IPS DF 6.9 (cell line): ENCODE measurements around the gene HSD3B7.

Experiments
- DNase-seq: peaks from one replicate; pipeline ENCODE4 v3.0.0-alpha.2; 2013; ENCODE audit warnings: low read depth, low spot score
- H3K27ac ChIP-seq: one replicate; pipeline ENCODE4 v1.5.1; 2013; ENCODE audit warnings: low read length, control low read depth
- H3K27me3 ChIP-seq: 2 replicates; pipeline ENCODE4 v1.6.1; 2013; ENCODE audit warnings: mild to moderate bottlenecking, low read length; ENCODE audit not compliant: control insufficient read depth, insufficient read depth
- H3K36me3 ChIP-seq: 2 replicates; pipeline ENCODE4 v1.6.1; 2013; ENCODE audit warnings: low read length; ENCODE audit not compliant: control insufficient read depth, insufficient read depth
- H3K4me1 ChIP-seq: 2 replicates; pipeline ENCODE4 v1.6.1; 2013; ENCODE audit warnings: low read length; ENCODE audit not compliant: control insufficient read depth, insufficient read depth
- H3K4me3 ChIP-seq: 2 replicates; pipeline ENCODE4 v1.5.1; 2013; ENCODE audit warnings: mild to moderate bottlenecking, low read length
- H3K9me3 ChIP-seq: 2 replicates; pipeline ENCODE4 v1.6.1; 2013; ENCODE audit warnings: low read length, inconsistent platforms; ENCODE audit not compliant: control insufficient read depth, insufficient read depth
- WGBS: extraction: QIAGEN DNeasy Blood & Tissue Kit; methylation state at CpG from one replicate; pipeline ENCODE4 v1.1.7; 2013; ENCODE audit warnings: mixed read lengths, missing lambda C conversion rate; ENCODE audit not compliant: insufficient read length, insufficient coverage; 5-methylcytosine and 5-hydroxymethylcytosine counted together

HSD3B7 gene

DNA sequence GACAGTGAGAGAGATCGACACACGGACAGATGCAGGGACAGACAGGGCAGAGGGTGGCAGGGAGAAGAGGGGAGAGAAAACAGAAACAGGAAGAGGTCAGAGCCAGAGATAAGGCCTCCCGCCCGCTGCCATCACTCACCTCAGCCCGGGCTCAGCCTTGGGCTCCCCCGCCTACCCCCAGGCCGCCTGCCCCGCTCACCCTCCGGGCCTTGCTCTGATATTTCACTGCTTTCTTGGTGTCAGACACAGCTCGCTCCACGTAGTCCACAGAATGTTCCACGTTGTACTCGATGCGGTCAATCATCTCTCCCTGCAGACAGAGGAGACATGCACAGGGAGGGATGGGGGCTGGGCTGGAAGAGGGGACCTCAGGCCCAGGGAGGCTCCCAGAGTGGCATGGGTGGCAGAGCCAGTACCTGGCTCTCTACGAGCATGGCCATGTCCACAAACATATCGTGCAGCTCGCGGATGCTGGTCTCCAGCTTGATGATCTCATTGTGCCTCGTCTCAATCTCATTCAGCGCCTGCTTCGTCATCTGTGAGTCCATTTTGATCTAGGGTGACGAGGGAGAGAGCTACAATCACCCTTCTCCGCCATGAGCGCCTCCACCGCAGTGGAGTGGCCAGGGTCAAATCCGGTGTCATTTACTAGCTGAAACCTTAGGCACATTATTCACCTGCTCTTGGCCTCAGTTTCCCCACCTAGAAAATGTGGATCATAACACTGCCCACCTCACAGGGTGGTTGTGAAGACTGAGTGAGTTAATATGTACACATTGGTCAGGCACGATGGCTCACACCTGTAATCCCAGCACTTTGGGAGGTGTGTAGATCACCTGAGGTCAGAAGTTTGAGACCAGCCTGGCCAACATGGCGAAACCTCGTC is 8.2 kb downstream of the HSD3B7 start:
- Histone ChIP-seq H3K4me1 (peaks cover 3% of the 10 kb centered on the region; the same call in 1 of the 2 replicates), H3K4me3 (no peak overlapping the region), H3K36me3 (no peaks in the 10 kb centered on the region), H3K27ac (no peak overlapping the region), H3K27me3 (no peaks in the 10 kb centered on the region), H3K9me3 (no peaks in the 10 kb centered on the region)
- WGBS: no CpG with 5 or more reads among the region's 29 CpGs
- DNase-seq: no peak

DNA sequence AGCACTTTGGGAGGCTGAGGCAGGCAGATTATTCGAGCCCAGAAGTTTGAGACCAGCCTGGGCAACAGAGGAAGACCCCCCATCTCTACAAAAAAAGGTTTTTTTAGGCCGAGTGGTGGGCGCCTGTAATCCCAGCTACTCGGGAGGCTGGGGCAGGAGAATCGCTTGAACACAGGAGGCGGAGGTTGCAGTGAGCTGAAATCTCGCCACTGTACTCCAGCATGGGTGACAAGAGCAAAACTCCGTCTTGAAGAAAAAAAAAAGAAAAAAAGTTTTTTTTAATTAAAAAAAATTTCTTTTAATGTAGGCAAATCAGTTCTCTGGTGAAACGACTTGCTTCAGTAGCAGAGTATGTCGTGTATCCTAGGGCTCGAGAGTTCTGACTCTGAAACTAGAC is 10.9 kb downstream of the HSD3B7 start:
- Histone ChIP-seq H3K9me3 (no peaks in the 10 kb centered on the region), H3K27ac (no peak overlapping the region), H3K27me3 (no peaks in the 10 kb centered on the region), H3K4me3 (no peak overlapping the region; the same call in 1 of the 2 replicates), H3K36me3 (no peaks in the 10 kb centered on the region), H3K4me1 (peaks cover 3% of the 10 kb centered on the region; the same call in 1 of the 2 replicates)
- no peak for DNase-seq
- no CpG with 5 or more reads among the region's 11 CpGs for WGBS

DNA sequence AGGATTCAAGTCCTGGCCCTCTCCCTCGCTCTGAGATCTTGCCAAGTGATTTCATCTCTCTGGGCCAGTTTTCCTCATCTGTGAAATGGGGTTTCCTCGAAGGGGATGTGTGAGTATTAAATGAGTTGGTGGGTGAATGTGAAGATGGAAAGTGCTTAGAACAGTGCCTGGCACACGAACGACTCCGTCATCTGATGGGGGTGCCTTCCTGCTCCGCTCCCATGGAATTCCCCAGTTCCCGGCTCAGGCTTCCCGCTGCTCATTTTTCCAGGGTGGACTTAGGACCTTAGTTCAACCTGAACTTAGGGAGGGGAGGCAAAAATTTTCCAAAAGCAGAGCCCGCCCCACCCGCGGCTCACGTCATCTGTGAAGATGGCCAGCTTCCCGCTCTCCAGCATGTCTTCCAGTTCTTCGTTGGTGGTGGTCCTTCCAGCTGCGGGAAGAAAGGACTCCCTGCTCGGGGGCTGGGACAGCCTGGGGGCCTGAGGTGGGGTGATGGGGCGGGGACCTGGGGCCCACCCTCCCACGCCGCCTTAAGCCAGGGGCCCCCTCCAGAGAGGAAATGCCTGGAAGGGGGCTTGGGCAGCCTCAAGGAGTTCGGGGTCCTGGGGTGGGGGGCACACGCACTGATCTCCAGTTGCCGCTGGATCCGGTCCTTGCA is 11.4 kb downstream of the HSD3B7 start:
- no CpG with 5 or more reads among the region's 23 CpGs for WGBS
- no peaks in the 10 kb centered on the region for H3K9me3 ChIP-seq
- H3K4me3 ChIP-seq: peak overlapping the region; percentile 46; the same call in 1 of the 2 replicates
- H3K36me3 ChIP-seq: no peaks in the 10 kb centered on the region
- no peak for DNase-seq
- H3K4me1 ChIP-seq: peaks cover 3% of the 10 kb centered on the region; the same call in 1 of the 2 replicates
- H3K27ac ChIP-seq: no peak overlapping the region
- no peaks in the 10 kb centered on the region for H3K27me3 ChIP-seq

DNA sequence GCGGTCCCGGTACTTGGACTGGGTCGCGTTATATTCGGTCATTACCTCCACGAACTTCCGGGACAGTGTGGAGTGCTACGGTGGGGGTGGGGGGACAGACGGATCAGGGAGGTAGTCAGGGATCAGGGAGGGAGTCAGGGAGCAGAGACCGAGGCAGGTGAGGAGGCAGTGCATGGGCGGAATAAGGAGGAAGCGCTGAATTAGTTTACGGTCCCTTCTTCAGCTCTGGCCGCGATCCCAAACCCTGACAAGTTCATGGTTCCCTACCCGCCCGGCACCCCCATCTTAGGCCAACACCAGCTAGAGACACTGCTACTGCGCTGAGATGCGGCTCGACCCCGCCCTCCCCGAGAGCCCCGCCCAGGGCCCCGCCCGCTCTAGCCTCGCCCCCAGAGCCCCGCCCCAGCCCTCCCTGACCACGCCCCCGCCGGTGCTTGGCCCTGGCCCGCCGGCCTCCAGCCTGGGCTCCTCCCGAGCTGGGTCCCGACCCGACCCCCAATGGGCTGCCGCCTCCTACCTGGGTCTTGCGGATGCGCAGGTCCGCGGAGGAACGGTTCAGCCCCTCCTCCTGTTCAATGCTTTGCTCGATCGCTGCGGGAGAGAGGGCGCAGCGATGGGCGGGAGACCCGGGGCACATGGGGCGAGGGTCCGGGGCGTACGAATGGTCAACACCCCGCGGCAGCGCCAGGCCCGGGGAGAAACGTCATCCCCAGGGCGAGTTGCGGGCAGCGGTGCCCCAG is 12.1 kb downstream of the HSD3B7 start:
- no peaks in the 10 kb centered on the region for H3K27me3 ChIP-seq
- DNase-seq: no peak
- peak overlapping the region; percentile 49; the same call in 1 of the 2 replicates for H3K4me3 ChIP-seq
- no peaks in the 10 kb centered on the region for H3K9me3 ChIP-seq
- no peak overlapping the region for H3K27ac ChIP-seq
- H3K36me3 ChIP-seq: no peaks in the 10 kb centered on the region
- peaks cover 3% of the 10 kb centered on the region; the same call in 1 of the 2 replicates for H3K4me1 ChIP-seq
- WGBS: no CpG with 5 or more reads among the region's 60 CpGs

DNA sequence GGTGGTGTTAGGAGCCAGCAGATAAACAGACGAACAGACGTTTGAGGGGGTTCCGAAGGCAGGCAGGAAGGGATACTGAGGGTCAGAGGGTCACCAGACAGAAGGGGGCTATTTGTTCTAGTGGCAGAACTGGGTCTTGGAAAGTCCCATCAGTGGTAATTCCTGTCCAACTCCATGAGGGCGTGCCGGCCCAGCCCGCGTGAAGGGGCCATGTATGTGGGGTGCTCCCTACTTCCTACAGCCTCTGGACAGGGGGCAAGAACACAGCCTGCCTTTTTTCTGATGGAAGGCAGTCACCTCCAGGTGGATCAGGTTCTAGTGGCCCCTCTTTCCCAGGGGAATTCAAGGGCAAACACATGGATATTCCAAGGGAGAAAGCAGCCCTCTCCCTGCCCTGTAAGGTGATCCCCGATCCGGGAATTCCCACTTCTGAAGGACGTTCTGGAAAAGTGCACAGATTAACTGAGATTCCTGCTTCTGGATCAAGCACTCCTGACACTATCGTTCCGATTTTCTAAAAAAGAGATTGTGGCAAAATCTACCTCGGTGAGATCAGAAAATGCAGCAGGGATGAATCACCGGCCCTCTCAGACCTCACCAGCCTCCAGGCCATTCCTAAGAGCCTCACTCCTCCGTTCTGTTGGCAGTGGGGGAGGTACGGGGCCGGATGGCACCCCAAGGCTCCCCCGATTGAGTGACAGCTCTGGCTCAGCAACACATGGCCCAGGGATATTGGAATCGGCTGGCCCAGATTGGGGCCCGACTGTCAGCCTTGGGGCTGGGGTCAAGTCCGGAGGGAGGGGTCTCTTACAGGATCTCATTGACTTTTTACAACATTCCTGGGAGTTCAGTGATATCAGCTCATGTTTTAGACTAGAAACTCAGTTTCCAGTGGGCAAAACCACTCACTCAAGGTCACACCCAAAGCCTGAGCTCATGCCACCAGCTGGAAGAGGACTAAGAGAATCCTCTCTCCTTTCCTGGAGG is 13.0 kb downstream of the HSD3B7 start:
- no peaks in the 10 kb centered on the region for H3K27me3 ChIP-seq
- no peak for DNase-seq
- WGBS: no CpG with 5 or more reads among the region's 21 CpGs
- H3K4me1 ChIP-seq: peaks cover 3% of the 10 kb centered on the region; the same call in 1 of the 2 replicates
- no peaks in the 10 kb centered on the region for H3K36me3 ChIP-seq
- peak overlapping the region; percentile 49; the same call in 1 of the 2 replicates for H3K4me3 ChIP-seq
- no peaks in the 10 kb centered on the region for H3K9me3 ChIP-seq
- H3K27ac ChIP-seq: no peak overlapping the region

DNA sequence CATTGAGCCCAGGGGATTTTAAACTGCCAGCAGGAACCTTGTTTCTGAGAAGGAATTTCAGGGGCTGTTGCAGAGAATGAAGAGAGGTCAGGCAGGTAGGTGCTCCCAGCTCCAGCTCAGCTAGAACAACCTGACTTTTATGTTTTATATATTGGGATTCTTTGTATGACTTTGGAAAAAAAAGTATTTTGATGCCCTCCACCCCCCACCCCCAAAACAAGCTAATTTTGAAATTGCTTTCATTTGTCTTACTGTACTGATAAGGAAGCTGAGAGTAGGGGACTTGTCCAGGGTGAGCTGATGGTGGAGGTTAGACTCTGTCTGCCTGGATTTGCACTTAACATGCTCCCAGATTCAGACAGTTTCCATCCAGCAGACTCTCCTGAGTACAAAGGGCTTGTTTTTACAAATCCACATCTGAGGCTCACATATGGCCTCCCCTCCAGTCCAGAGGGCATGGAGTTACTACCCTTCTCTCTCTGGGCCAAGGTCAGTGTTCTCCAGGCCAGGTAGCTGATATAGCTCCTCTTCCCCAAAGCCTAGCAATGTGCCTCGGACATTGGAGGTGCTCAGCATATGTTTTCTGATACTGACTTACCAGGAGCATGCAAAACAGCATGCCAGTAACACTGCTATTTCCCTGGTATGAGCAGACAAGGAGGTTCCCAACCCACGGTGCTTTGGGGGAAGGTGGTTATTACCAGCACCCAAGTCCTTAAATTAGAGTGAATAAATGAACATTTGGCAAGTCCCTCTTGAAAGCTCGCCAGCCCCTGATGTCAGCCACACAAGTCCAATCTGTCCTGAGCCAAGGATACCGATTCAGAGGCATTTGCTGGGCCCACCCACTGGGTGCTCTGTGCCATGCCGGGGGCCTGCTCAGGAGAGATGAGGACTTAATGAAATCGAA is 14.1 kb downstream of the HSD3B7 start:
- no peak for DNase-seq
- no peaks in the 10 kb centered on the region for H3K27me3 ChIP-seq
- no peaks in the 10 kb centered on the region for H3K9me3 ChIP-seq
- H3K4me3 ChIP-seq: no peak overlapping the region
- H3K27ac ChIP-seq: no peak overlapping the region
- H3K4me1 ChIP-seq: peaks cover 3% of the 10 kb centered on the region; the same call in 1 of the 2 replicates
- H3K36me3 ChIP-seq: no peaks in the 10 kb centered on the region
- no CpG with 5 or more reads among the region's 6 CpGs for WGBS

DNA sequence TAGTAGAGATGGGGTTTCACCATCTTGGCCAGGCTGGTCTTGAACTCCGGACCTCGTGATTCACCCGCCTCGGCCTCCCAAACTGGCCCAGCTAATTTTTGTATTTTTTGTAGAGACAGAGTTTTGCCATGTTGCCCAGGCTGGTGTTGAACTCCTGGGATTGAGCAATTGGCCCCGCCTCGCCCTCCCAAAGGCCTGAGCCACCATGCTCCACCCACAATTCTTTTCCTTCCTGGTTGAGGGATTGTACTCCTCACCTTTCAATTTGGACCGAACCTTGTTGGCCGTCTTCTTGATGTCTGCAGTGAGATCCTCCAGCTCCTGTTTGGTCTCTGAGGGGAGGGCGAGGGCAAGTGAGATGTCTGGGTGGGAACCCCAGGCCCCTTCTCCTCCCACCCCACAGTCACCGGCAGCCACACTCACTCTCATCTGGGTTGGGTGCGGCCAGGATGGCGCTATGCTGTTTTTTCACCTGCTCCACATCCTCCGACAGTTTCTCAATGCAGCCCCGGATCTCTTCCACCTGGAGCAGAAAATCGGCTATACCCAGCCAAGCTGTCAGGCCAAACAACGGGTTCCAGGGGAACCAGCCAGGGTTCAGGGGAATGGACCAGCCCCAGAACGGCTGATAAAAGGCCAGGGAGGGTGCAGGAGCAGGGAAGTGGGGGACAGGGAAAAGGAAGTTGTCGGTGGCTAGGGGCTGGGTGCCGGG is 15.8 kb downstream of the HSD3B7 start:
- Histone ChIP-seq H3K4me3 (no peak overlapping the region), H3K27ac (no peak overlapping the region), H3K36me3 (no peaks in the 10 kb centered on the region), H3K27me3 (no peaks in the 10 kb centered on the region), H3K9me3 (no peaks in the 10 kb centered on the region), H3K4me1 (peaks cover 3% of the 10 kb centered on the region; the same call in 1 of the 2 replicates)
- no peak for DNase-seq
- WGBS: no CpG with 5 or more reads among the region's 19 CpGs

DNA sequence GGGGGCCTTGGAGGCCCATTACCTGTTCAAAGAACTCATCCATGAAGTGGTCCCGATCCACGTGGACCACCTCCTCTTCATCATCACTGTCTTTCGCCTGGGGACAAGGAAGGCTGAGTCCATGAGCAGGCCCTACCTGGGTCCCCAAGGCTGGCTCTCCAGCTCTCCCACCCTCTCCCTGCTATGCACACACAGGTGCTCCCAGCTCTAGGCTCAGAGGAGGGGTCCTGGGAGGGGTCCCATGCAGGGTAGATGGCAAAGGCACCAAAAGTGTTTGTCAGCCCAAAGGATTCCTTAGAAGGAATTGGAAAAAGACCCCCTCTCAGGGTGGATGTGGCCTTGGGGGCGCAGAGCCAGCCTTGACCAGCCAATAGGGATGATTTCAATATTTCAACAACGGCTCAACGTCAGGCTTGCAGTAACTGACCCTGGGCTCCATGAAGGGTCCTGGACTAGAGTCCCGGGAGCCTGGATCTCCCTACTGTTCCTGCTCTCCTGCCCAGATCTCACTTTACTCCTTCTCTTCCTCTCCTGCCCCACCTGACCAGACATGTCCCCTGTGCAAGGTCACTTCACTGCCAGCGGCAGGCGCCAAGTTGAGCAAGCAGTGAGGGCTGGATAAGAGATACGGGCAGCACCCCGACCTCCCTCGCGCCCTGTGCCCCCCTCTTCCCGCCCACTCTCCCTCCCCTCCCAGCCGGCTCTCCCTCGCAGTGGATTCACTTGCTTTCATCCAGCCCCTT is 16.7 kb downstream of the HSD3B7 start:
- H3K4me3 ChIP-seq: no peak overlapping the region
- H3K9me3 ChIP-seq: no peaks in the 10 kb centered on the region
- H3K27me3 ChIP-seq: no peaks in the 10 kb centered on the region
- no peak for DNase-seq
- H3K36me3 ChIP-seq: no peaks in the 10 kb centered on the region
- H3K27ac ChIP-seq: no peak overlapping the region
- peaks cover 3% of the 10 kb centered on the region; the same call in 1 of the 2 replicates for H3K4me1 ChIP-seq
- no CpG with 5 or more reads among the region's 16 CpGs for WGBS
